ENCODE measurements around the gene FUT7.
A peak's percentile ranks its signal among the peaks of the same experiment; 100 is the strongest.

FUT7 gene

GRCh38 chr9:137051145-137051724, 19.3 kb upstream of the FUT7 start:
- TF ChIP-seq USF1 (IDR thresholded peaks at IDR 0.05) = no peak
- no peak for TF ChIP-seq YY1 (IDR thresholded peaks at IDR 0.05; ENCODE audit: low read depth)
- TF ChIP-seq REST (IDR thresholded peaks at IDR 0.05; ENCODE audit: low read depth) = no peak

- TF ChIP-seq EP300 (IDR thresholded peaks at IDR 0.05; ENCODE audit: borderline replicate concordance) = no peak
- TF ChIP-seq FOXM1 (IDR thresholded peaks at IDR 0.05; ENCODE audit: borderline replicate concordance, low read depth) = no peak
- peak; percentile 59 for TF ChIP-seq REST (IDR thresholded peaks at IDR 0.05; ENCODE audit: low read depth)
Measured at GRCh38 chr9:137050570-137050969, 18.7 kb upstream of the FUT7 start.

- peak; percentile 62 for TF ChIP-seq RAD21 (IDR thresholded peaks at IDR 0.05; ENCODE audit: low read depth)
- no peak for TF ChIP-seq TAF1 (IDR thresholded peaks at IDR 0.05; ENCODE audit: low read depth)
Measured at GRCh38 chr9:137049544-137050449, 17.9 kb upstream of the FUT7 start.

- TF ChIP-seq MAX (IDR thresholded peaks at IDR 0.05) = 0 out of 2 replicates have a peak, but pooled peaks have one; percentile 25
- TF ChIP-seq CEBPB (IDR thresholded peaks at IDR 0.05) = no peak
- TF ChIP-seq CREB1 (IDR thresholded peaks at IDR 0.05; ENCODE audit: low read depth) = no peak
Measured at GRCh38 chr9:137048655-137049543, 17.0 kb upstream of the FUT7 start.

GRCh38 chr9:137046088-137046787, 14.3 kb upstream of the FUT7 start, which contains the start of gene NPDC1:
TSS of gene NPDC1 (minus strand) at chr9:137046177. CDS start at chr9:137045989, 188 bp downstream.
- TF ChIP-seq YY1 (IDR thresholded peaks at IDR 0.05; ENCODE audit: low read depth) (0 out of 2 replicates have a peak, but pooled peaks have one; percentile 21), CREB1 (IDR thresholded peaks at IDR 0.05; ENCODE audit: low read depth) (no peak), FOXM1 (IDR thresholded peaks at IDR 0.05; ENCODE audit: borderline replicate concordance, low read depth) (no peak), ZBTB7A (IDR thresholded peaks at IDR 0.05; ENCODE audit: low read depth) (peak; percentile 87), TEAD4 (IDR thresholded peaks at IDR 0.05) (no peak), USF1 (IDR thresholded peaks at IDR 0.05) (no peak), EP300 (IDR thresholded peaks at IDR 0.05; ENCODE audit: borderline replicate concordance) (no peak; the same call in 1 of the 2 replicates), MAX (IDR thresholded peaks at IDR 0.05) (peak; percentile 59; the same call in 1 of the 2 replicates), TCF12 (IDR thresholded peaks at IDR 0.05; ENCODE audit: low read depth) (peak; percentile 21; the same call in 1 of the 2 replicates), CEBPB (IDR thresholded peaks at IDR 0.05) (no peak), NFIC (IDR thresholded peaks at IDR 0.05) (no peak), EGR1 (IDR thresholded peaks at IDR 0.05) (no peak; the same call in 1 of the 2 replicates), REST (IDR thresholded peaks at IDR 0.05; ENCODE audit: low read depth) (peak; percentile 96), RAD21 (IDR thresholded peaks at IDR 0.05; ENCODE audit: low read depth) (peak; percentile 82), TAF1 (IDR thresholded peaks at IDR 0.05; ENCODE audit: low read depth) (no peak)
